ENCODE data around the gene LCN12.

Gene LCN12

GRCh38 chr9:136960938-136961275 is 8.8 kb downstream of the LCN12 start:
- H4K91ac ChIP-seq (ENCODE audit: low read length) = peak overlapping the region; percentile 22
- no peaks in the 10 kb centered on the region for H3K79me1 ChIP-seq (replicated peaks; ENCODE audit: low read length, poor library complexity, severe bottlenecking)
- no peak overlapping the region for H2AFZ ChIP-seq (ENCODE audit: low read depth, low read length)
- no peak for DNase-seq
- no peak overlapping the region for H4K8ac ChIP-seq (ENCODE audit: low read length)
- H3K9me3 ChIP-seq (ENCODE audit: control insufficient read depth, low read length) = peaks cover 3% of the 10 kb centered on the region
- H3K4me2 ChIP-seq (ENCODE audit: low read length, poor library complexity, severe bottlenecking) = no peak overlapping the region
- H2AK5ac ChIP-seq (ENCODE audit: low read length, severe bottlenecking) = no peak overlapping the region
- no peak overlapping the region for H3K14ac ChIP-seq (ENCODE audit: low read length in 2 of 2)
- H3K36me3 ChIP-seq (ENCODE audit: control insufficient read depth in 1 of 2, insufficient read depth in 2 of 2, low read depth in 1 of 2, low read length in 2 of 2) = no peaks in the 10 kb centered on the region
- no peak overlapping the region for H3K9ac ChIP-seq (ENCODE audit: low read length)
- H2BK12ac ChIP-seq (ENCODE audit: low read length in 2 of 2) = no peak overlapping the region
- H3K4me3 ChIP-seq (ENCODE audit: insufficient read depth in 1 of 2, low read depth in 1 of 2, low read length in 2 of 2) = no peak overlapping the region
- no peak overlapping the region for H3K4ac ChIP-seq (ENCODE audit: low read depth in 1 of 2, low read length in 2 of 2)
- no peak overlapping the region for H2BK15ac ChIP-seq (ENCODE audit: low read depth, poor library complexity, severe bottlenecking)
- H3K23ac ChIP-seq (ENCODE audit: low read length in 2 of 2) = no peak overlapping the region
- H3K27ac ChIP-seq (ENCODE audit: low read length, poor library complexity, severe bottlenecking) = no peak overlapping the region
- no peak overlapping the region for H2BK120ac ChIP-seq (ENCODE audit: low read depth, low read length)
- H2BK5ac ChIP-seq (ENCODE audit: low read depth, low read length, poor library complexity, severe bottlenecking) = no peak overlapping the region
- H3K18ac ChIP-seq (ENCODE audit: low read depth in 1 of 2, low read length in 2 of 2) = no peak overlapping the region
- 92% methylated on average over 15 of the region's 15 CpGs for WGBS
- H3K4me1 ChIP-seq (ENCODE audit: control insufficient read depth, insufficient read depth, low read depth, low read length) = peaks cover 20% of the 10 kb centered on the region
- H3K27me3 ChIP-seq (ENCODE audit: control insufficient read depth in 1 of 2, insufficient read depth in 1 of 2, low read length in 2 of 2) = peaks cover 0 to 16% of the 10 kb centered on the region in 2 experiments

GRCh38 chr9:136961279-136962065 is 9.4 kb downstream of the LCN12 start:
- no peak overlapping the region for H3K4ac ChIP-seq (ENCODE audit: low read depth in 1 of 2, low read length in 2 of 2)
- H2BK15ac ChIP-seq (ENCODE audit: low read depth, poor library complexity, severe bottlenecking) = no peak overlapping the region
- no peak overlapping the region for H2BK12ac ChIP-seq (ENCODE audit: low read length in 2 of 2)
- H4K8ac ChIP-seq (ENCODE audit: low read length) = no peak overlapping the region
- no peak overlapping the region for H3K18ac ChIP-seq (ENCODE audit: low read depth in 1 of 2, low read length in 2 of 2)
- no peaks in the 10 kb centered on the region for H3K36me3 ChIP-seq (ENCODE audit: control insufficient read depth in 1 of 2, insufficient read depth in 2 of 2, low read depth in 1 of 2, low read length in 2 of 2)
- H3K4me3 ChIP-seq (ENCODE audit: insufficient read depth in 1 of 2, low read depth in 1 of 2, low read length in 2 of 2) = no peak overlapping the region
- no peak overlapping the region for H3K9ac ChIP-seq (ENCODE audit: low read length)
- H3K9me3 ChIP-seq (ENCODE audit: control insufficient read depth, low read length) = peaks cover under 1% of the 10 kb centered on the region
- H3K79me1 ChIP-seq (replicated peaks; ENCODE audit: low read length, poor library complexity, severe bottlenecking) = no peaks in the 10 kb centered on the region
- H2BK5ac ChIP-seq (ENCODE audit: low read depth, low read length, poor library complexity, severe bottlenecking) = no peak overlapping the region
- H3K14ac ChIP-seq (ENCODE audit: low read length in 2 of 2) = no peak overlapping the region
- H4K91ac ChIP-seq (ENCODE audit: low read length) = no peak overlapping the region
- H3K4me1 ChIP-seq (ENCODE audit: control insufficient read depth, insufficient read depth, low read depth, low read length) = peaks cover 20% of the 10 kb centered on the region
- no peak overlapping the region for H3K4me2 ChIP-seq (ENCODE audit: low read length, poor library complexity, severe bottlenecking)
- no peak overlapping the region for H3K23ac ChIP-seq (ENCODE audit: low read length in 2 of 2)
- no peak overlapping the region for H2BK120ac ChIP-seq (ENCODE audit: low read depth, low read length)
- no peak overlapping the region for H2AFZ ChIP-seq (ENCODE audit: low read depth, low read length)
- WGBS = 74% methylated on average over 23 of the region's 23 CpGs
- no peak for DNase-seq
- peaks cover 0 to 22% of the 10 kb centered on the region in 2 experiments for H3K27me3 ChIP-seq (ENCODE audit: control insufficient read depth in 1 of 2, insufficient read depth in 1 of 2, low read length in 2 of 2)
- H2AK5ac ChIP-seq (ENCODE audit: low read length, severe bottlenecking) = no peak overlapping the region
- H3K27ac ChIP-seq (ENCODE audit: low read length, poor library complexity, severe bottlenecking) = no peak overlapping the region

- Histone ChIP-seq H2BK5ac (ENCODE audit: low read depth, low read length, poor library complexity, severe bottlenecking) (no peak overlapping the region), H3K9ac (ENCODE audit: low read length) (no peak overlapping the region), H3K4me1 (ENCODE audit: control insufficient read depth, insufficient read depth, low read depth, low read length) (peaks cover 20% of the 10 kb centered on the region), H3K27me3 (ENCODE audit: control insufficient read depth in 1 of 2, insufficient read depth in 1 of 2, low read length in 2 of 2) (peaks cover 0 to 22% of the 10 kb centered on the region in 2 experiments), H3K18ac (ENCODE audit: low read depth in 1 of 2, low read length in 2 of 2) (no peak overlapping the region), H4K91ac (ENCODE audit: low read length) (no peak overlapping the region), H3K36me3 (ENCODE audit: control insufficient read depth in 1 of 2, insufficient read depth in 2 of 2, low read depth in 1 of 2, low read length in 2 of 2) (no peaks in the 10 kb centered on the region), H2BK120ac (ENCODE audit: low read depth, low read length) (no peak overlapping the region), H2AFZ (ENCODE audit: low read depth, low read length) (no peak overlapping the region), H3K79me1 (replicated peaks; ENCODE audit: low read length, poor library complexity, severe bottlenecking) (no peaks in the 10 kb centered on the region), H3K4ac (ENCODE audit: low read depth in 1 of 2, low read length in 2 of 2) (no peak overlapping the region), H3K14ac (ENCODE audit: low read length in 2 of 2) (no peak overlapping the region), H3K9me3 (ENCODE audit: control insufficient read depth, low read length) (no peaks in the 10 kb centered on the region), H3K4me2 (ENCODE audit: low read length, poor library complexity, severe bottlenecking) (no peak overlapping the region), H2BK15ac (ENCODE audit: low read depth, poor library complexity, severe bottlenecking) (no peak overlapping the region), H3K4me3 (ENCODE audit: insufficient read depth in 1 of 2, low read depth in 1 of 2, low read length in 2 of 2) (no peak overlapping the region), H2BK12ac (ENCODE audit: low read length in 2 of 2) (no peak overlapping the region), H4K8ac (ENCODE audit: low read length) (no peak overlapping the region), H3K27ac (ENCODE audit: low read length, poor library complexity, severe bottlenecking) (no peak overlapping the region), H2AK5ac (ENCODE audit: low read length, severe bottlenecking) (no peak overlapping the region), H3K23ac (ENCODE audit: low read length in 2 of 2) (no peak overlapping the region)
- WGBS = 95% methylated on average over 9 of the region's 9 CpGs
- no peak for DNase-seq
Measured at GRCh38 chr9:136962163-136962562, 10.1 kb downstream of the LCN12 start.

GRCh38 chr9:136962701-136963248 is 10.7 kb downstream of the LCN12 start:
- H3K4me2 ChIP-seq (ENCODE audit: low read length, poor library complexity, severe bottlenecking) = no peak overlapping the region
- WGBS = 87% methylated on average over 11 of the region's 11 CpGs

More at GRCh38 chr9:136962701-136963248, 10.7 kb downstream of the LCN12 start:
- Histone ChIP-seq H2BK12ac (ENCODE audit: low read length in 2 of 2) (no peak overlapping the region), H3K23ac (ENCODE audit: low read length in 2 of 2) (no peak overlapping the region), H3K36me3 (ENCODE audit: control insufficient read depth in 1 of 2, insufficient read depth in 2 of 2, low read depth in 1 of 2, low read length in 2 of 2) (no peaks in the 10 kb centered on the region), H4K91ac (ENCODE audit: low read length) (no peak overlapping the region), H3K4me3 (ENCODE audit: insufficient read depth in 1 of 2, low read depth in 1 of 2, low read length in 2 of 2) (no peak overlapping the region), H3K9ac (ENCODE audit: low read length) (no peak overlapping the region), H3K27me3 (ENCODE audit: control insufficient read depth in 1 of 2, insufficient read depth in 1 of 2, low read length in 2 of 2) (peaks cover 0 to 22% of the 10 kb centered on the region in 2 experiments), H2BK120ac (ENCODE audit: low read depth, low read length) (no peak overlapping the region), H2BK15ac (ENCODE audit: low read depth, poor library complexity, severe bottlenecking) (no peak overlapping the region), H3K9me3 (ENCODE audit: control insufficient read depth, low read length) (no peaks in the 10 kb centered on the region), H4K8ac (ENCODE audit: low read length) (no peak overlapping the region), H3K4me1 (ENCODE audit: control insufficient read depth, insufficient read depth, low read depth, low read length) (peaks cover 20% of the 10 kb centered on the region), H3K18ac (ENCODE audit: low read depth in 1 of 2, low read length in 2 of 2) (no peak overlapping the region), H2AFZ (ENCODE audit: low read depth, low read length) (no peak overlapping the region), H3K27ac (ENCODE audit: low read length, poor library complexity, severe bottlenecking) (no peak overlapping the region), H2AK5ac (ENCODE audit: low read length, severe bottlenecking) (no peak overlapping the region), H3K4ac (ENCODE audit: low read depth in 1 of 2, low read length in 2 of 2) (no peak overlapping the region), H2BK5ac (ENCODE audit: low read depth, low read length, poor library complexity, severe bottlenecking) (no peak overlapping the region), H3K14ac (ENCODE audit: low read length in 2 of 2) (peak overlapping the region in 1 of 2 experiments; percentile 5), H3K79me1 (replicated peaks; ENCODE audit: low read length, poor library complexity, severe bottlenecking) (no peaks in the 10 kb centered on the region)
- no peak for DNase-seq
